DMS53 (cell line): Measurements from ENCODE around the gene COL6A2.
"Not testable (repeated sequence)": the region's sequence is repeated elsewhere in the genome, so short reads cannot be mapped to it uniquely, and the experiment has no call there.

Experiments
- DNase-seq: peaks from one replicate; lab custom pipeline; 2025; lab: John Stamatoyannopoulos, UW

COL6A2 gene

DNA sequence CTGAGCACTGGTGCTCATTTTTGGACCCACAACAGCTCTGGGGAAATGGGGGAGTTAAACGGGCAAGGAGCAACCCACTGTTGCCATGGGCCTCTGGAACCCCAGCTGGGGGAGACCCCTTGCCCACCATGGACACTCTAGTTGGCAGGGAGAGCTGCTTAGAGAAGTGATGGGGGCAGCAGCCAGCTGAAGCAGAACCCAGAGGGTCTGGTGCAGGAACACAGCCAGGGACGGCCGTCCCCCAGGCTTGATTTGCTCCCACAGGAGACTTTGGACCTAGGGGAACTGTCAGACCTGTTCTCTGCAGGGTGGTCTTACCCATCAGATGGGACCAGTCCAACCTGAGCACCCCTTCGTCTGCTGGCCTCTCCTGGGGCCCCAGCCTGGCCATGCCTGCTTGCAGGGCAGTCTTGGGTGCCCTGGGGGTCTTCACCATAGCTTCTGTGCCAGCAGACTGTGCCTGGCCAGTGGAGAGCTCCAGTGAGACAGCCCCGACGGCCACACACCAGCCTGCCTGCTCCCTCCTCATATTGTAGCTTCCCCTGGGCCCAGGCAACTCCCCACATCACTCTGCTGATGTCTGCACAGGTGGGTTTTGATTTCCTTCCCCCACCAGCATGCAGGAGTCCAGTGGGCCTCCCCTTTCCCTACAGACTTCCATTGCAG, 75.1 kb downstream of the COL6A2 start:
- no peak for DNase-seq

DNA sequence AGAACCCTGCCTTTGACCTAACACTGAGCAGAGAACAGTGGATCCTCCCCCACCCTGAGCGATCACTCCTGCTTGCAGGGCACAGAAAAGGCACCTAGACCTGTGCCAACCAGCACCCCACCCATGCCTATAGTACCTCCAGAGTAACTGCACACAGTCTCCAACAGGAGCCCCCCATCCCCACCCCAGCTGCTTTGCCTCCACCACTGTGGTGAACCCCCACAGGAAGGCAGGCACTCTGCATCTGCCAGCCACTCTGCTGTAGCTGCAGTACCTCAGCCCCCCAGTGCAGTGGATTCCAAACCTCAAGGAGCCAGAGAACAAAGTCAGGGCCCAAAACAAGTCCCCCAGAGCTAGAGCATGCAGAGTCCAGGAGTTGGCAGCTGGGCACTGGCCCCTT, 75.7 kb downstream of the COL6A2 start:
- no peak for DNase-seq

DNA sequence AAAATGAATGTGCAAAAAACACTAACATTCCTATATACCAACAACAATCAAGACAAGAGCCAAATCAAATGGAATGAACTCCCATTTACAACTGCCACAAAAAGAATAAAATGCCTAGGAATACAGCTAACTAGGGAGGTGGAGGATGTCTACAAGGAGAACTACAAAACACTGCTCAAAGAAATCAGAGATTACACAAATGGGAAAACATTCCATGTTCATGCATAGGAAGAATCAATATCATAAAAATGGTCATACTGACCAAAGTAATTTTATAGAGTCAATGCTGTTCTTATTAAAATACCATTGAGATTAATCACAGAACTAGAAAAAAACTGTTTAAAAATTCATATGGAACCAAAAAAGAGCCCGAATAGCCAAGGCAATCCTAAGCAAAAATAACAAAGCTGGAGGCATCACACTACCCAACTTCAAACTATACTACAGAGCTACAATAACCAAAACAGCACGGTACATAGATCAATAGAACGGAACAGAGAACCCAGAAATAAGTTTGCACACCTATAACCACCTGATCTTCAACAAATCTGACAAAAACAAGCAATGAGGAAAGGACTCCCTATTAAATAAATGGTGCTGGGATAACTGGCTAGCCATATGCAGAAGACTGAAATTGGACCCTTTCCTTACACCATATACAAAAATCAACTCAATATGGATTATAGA, 78.7 kb downstream of the COL6A2 start:
- not testable (repeated sequence) for DNase-seq

DNA sequence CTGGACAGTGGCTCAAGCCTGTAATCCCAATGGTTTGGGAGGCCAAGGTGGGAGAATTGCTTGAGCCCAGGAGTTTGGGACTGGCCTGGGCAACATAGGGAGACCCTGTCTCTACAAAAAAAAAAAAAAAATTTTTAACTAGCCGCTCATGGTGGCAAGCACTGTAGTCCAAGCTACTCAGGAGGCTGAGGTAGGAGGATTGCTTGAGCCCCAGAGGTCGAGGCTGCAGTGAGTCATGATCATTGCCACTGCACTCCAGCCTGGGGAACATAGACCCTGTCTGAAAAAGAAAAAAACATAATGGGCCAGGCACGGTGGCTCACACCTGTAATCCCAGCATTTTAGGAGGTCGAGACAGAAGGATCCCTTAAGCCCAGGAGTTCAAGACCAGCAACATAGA, 81.0 kb downstream of the COL6A2 start:
- DNase-seq, result no peak
